Measurements from ENCODE around the gene FLT3.

DNA sequence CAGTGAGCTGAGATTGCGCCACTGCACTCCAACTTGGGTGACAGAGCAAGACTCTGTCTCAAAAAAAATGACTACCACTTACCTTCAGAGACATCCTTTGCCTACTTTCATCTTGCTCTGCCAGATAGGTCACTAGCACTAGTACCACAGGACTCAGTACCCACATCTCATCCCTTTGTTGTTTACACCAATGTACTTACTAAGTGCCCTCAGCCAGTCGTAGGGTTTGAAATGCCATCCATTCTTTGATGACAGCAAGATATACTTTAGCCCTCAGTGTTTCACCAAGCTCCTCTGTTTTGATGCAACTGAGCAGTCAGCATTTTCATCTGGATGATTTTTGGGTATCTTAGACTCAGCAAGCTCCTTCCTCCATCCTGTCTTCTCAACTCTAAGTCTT is 118.0 kb downstream of the FLT3 start:
- TF ChIP-seq, protein P1, sequence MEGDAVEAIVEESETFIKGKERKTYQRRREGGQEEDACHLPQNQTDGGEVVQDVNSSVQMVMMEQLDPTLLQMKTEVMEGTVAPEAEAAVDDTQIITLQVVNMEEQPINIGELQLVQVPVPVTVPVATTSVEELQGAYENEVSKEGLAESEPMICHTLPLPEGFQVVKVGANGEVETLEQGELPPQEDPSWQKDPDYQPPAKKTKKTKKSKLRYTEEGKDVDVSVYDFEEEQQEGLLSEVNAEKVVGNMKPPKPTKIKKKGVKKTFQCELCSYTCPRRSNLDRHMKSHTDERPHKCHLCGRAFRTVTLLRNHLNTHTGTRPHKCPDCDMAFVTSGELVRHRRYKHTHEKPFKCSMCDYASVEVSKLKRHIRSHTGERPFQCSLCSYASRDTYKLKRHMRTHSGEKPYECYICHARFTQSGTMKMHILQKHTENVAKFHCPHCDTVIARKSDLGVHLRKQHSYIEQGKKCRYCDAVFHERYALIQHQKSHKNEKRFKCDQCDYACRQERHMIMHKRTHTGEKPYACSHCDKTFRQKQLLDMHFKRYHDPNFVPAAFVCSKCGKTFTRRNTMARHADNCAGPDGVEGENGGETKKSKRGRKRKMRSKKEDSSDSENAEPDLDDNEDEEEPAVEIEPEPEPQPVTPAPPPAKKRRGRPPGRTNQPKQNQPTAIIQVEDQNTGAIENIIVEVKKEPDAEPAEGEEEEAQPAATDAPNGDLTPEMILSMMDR (IDR thresholded peaks at IDR 0.05): no peak
- no peak for TF ChIP-seq POLR2A (IDR thresholded peaks at IDR 0.05)

Data from testis (tissue), 2 donors.